Body of pancreas (tissue), 4 donors: Measurements from ENCODE around the gene CMIP.

Experiments
- POLR2A ChIP-seq, 3 donors: fragments of 450-650 bp; IDR thresholded peaks; one replicate each; pipeline ENCODE4 v1.6.1; 2016; ENCODE audit warnings: antibody characterized with exemption in 3 of 3, mild to moderate bottlenecking in 2 of 3
- TF ChIP-seq, protein P1 (sequence below), 7 experiments: fragments of 450-650 bp in 4 of 7; fragments of 200-600 bp in 3 of 7; sonication (generic) in 3 of 7; IDR thresholded peaks; one replicate each; pipeline ENCODE4 v1.5.1; 2016 to 2019; ENCODE audit warnings: antibody characterized with exemption in 7 of 7

DNA sequence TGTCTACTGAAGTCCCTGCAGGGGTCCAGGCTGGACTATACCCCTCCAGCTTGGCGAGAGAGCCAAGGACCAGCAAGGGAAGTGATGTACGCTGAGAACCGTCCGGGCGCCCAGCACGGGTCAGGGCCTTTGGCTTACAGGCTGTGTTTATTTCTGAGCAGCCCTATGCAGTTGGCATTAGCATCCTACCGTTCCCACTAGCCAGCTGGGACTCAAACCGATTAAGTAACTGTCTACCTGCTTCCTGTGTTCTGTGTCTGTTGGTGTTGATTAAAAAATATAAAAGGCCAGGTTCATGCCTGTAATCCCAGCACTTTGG is 73.8 kb downstream of the CMIP start:
- no peak for TF ChIP-seq POLR2A (IDR thresholded peaks at IDR 0.05)
- TF ChIP-seq, protein P1, sequence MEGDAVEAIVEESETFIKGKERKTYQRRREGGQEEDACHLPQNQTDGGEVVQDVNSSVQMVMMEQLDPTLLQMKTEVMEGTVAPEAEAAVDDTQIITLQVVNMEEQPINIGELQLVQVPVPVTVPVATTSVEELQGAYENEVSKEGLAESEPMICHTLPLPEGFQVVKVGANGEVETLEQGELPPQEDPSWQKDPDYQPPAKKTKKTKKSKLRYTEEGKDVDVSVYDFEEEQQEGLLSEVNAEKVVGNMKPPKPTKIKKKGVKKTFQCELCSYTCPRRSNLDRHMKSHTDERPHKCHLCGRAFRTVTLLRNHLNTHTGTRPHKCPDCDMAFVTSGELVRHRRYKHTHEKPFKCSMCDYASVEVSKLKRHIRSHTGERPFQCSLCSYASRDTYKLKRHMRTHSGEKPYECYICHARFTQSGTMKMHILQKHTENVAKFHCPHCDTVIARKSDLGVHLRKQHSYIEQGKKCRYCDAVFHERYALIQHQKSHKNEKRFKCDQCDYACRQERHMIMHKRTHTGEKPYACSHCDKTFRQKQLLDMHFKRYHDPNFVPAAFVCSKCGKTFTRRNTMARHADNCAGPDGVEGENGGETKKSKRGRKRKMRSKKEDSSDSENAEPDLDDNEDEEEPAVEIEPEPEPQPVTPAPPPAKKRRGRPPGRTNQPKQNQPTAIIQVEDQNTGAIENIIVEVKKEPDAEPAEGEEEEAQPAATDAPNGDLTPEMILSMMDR (IDR thresholded peaks at IDR 0.05) = no peak
